SHP77 treated with DMSO at 0.1 percent for 48 hours (cell line): ENCODE data around the gene RPSA.
A peak's percentile ranks its signal among the peaks of the same experiment; 100 is the strongest.
"Not testable (repeated sequence)": the region's sequence is repeated elsewhere in the genome, so short reads cannot be mapped to it uniquely, and the experiment has no call there.

ENCODE experiments used
- DNase-seq: peaks from one replicate; lab custom pipeline; 2025; lab: John Stamatoyannopoulos, UW

The RPSA gene

DNA sequence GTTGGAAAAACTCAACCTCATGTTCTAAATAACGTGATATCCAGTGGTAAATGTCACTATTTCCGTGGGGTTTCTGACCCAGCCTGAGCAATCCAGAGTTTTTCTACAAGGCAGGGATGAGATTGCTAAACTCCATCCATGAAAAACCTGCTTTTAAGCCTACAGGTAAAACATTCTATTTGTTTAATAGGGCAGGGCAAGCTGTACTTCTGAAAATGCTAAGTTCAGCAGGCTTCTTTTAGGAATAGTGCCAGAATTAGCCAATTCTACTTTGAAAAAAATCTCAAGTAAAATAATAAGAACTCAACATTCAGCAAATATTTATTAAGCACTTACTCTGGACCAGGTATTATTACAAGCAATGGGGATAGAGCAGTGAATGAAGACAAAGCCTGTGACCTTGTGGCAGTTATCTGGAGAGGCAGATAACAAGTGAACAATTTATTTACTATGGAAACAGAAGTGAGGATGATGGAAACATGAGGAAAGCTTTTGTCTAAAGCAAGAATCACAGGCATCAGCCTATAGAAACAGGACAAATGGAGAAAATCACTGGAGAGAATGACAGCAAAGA is 13.3 kb downstream of the RPSA start:
- DNase-seq = no peak

DNA sequence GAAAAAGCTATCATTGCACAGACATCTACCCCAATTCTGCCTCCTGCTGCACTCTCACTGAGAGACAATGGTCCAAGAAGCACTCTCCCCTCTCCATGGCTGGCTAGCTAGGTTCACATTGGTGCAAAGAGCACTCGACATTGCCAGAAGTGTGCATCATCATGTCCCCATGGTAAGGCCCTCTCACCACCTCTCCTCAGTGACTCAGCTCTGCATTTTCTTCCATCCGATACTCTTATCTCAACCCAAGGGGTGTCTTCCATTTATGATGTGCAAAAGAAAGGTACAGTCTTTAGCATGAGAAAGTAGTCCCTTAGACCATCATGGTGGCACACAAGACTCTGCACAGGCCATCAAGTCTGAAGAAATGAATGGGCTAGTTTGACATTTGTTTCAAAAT is 14.0 kb downstream of the RPSA start:
- no peak for DNase-seq

DNA sequence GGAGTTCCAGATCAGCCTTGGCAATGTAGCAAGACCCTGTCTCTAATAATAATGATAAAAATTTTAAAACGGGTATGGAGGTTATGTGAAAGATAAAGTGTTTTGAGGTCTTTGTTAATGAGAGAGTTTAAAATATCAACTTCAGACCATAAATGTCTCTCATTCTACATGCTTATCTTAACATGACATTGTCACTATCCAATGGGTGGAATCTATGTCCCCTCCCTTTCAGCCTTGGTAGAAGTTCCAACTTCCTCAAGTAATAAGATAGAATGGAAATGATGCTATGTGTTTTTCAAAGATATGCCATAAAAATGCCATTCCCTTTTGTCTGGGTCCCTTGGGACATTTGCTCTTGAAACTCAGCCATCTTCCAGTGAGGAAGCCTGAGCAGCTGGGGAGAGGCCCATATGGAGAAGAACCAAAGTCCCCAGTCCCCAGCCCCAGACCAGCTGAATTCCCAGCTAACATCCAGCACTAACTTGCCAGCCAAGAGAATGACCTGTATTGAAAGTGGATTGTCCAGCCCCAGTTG is 17.0 kb downstream of the RPSA start:
- DNase-seq = no peak

DNA sequence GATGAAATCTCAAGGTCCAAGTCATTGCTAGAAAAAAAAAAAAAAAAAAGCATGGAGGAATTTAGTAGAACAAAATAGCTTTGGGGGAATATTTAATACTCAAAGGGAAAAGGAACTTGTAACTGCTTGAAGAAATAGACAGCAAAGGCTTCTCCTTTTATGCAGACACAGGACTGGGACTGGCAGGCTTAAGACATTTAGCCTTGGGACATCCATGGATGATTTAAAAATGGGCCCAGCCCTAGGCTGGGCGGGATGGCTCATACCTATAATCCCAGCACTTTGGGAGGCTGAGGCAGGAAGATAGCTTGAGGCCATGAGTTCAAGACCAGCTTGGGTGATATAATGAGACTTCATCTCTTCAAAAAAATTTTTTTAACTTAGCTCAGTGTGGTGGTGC is 19.8 kb downstream of the RPSA start:
- no peak for DNase-seq

DNA sequence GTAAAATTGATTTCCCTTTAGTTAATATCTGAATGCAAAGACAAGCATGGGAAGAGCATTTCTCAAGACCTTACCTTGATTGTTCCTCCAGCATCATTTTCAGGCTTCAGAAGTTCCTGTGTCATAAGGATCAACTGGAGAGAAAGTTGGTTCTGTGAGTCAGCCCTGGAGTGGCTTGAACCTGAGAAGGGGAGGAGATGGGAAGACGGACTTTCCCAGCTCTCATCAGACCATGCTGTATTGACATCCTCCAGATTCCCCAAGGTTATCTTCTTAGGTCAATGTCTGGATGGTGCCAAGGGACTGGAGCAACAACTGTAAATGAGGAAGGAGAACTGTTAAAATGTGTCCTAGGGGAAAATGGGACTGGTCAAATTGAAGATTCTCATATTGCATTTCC is 21.0 kb downstream of the RPSA start:
- DNase-seq = no peak

DNA sequence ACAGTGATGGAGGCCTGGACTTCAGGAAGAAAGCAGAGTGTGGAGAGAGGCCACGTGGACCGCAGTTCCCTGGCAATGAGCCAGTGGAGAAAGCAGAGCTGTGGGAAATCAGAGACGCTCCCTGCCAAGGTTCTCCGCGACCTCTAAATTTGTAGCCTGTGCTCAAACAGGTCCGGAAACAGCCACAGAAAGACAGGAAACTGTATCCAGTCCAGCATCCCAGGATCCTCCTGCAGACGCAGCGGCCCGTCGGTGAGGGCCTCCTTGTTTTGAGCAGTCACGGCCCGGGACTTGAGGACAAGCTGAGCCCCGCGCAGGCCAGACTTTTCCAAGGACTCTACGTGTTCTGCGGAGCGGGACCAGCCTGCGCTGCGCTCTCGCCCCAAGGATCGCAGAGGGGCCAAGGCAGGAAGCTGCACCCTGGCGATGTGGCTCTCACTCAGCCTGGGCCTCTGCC is 22.3 kb downstream of the RPSA start:
- no peak for DNase-seq

DNA sequence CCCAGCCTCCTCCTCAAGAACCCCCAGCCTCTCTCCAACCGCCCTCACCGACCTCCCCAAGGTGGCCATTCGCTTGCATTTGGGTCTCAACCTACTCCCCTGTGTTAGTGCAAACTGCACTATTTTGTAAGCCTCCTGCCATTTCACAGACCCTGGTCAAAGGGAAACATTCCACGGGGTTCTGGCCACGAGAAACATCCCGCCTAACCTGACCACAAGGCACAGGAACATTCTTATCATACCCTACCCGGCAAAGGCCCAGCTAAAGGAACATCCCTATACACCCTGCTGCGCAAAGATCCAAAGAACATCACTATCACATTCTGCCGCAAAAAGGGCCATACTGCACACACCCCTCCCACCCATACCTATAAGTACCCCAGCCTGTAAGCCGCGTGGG is 22.9 kb downstream of the RPSA start:
- no peak for DNase-seq

DNA sequence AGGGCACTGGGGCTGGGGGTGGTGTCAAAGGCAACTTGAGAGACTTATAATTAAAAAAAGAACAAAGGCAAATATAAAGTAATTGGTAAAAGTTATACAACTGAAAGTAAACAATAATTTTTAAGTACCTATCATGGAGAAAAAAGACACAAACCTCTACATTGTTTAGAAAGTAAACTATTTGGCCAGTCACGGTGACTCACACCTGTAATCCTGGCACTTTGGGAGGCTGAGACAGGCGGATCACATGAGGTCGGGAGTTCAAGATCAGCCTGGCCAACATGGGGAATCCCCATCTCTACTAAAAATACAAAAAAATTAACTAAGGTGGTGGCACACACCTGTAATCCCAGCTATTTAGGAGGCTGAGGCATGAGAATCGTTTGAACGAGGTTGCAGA is 25.8 kb downstream of the RPSA start:
- no peak for DNase-seq

DNA sequence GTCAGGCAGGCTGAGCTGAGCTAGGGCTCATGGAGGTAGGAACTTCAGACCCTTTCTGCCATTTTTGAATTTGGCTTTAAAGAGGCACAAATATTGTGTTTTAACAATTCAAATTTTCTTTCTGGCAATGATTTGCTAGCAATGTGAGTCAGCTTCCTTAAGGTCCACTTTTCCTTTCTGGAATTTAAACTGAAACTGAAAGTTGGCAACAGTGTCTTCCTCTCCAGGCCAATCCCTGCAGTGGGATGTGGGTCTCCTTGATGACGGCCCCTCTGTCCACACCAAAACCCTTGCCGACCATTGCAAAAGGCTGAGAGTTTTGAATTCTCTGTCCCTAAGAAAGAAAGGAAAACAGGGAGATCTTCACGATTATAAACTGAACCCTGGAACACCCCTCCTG is 27.1 kb downstream of the RPSA start:
- DNase-seq = no peak

DNA sequence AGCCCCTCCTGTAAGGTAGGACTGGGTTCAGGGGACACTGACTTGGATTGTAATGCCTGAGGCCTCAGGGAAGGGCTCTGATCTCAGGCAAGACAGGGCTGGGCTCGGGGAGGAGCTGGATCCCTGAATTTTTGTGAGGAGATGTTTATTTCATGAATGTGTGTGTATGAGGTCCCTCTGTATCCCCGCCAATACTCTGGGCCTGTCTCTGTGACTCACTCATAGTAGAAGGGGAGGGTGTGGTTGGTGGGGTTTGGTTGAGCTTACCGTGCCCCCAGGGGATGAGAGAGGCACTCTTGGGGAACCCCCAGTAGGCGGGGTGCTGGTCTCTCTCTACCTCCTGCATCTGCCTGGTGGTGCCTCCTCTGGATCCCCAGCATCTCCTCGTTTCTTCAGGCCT is 28.1 kb downstream of the RPSA start:
- no peak for DNase-seq

DNA sequence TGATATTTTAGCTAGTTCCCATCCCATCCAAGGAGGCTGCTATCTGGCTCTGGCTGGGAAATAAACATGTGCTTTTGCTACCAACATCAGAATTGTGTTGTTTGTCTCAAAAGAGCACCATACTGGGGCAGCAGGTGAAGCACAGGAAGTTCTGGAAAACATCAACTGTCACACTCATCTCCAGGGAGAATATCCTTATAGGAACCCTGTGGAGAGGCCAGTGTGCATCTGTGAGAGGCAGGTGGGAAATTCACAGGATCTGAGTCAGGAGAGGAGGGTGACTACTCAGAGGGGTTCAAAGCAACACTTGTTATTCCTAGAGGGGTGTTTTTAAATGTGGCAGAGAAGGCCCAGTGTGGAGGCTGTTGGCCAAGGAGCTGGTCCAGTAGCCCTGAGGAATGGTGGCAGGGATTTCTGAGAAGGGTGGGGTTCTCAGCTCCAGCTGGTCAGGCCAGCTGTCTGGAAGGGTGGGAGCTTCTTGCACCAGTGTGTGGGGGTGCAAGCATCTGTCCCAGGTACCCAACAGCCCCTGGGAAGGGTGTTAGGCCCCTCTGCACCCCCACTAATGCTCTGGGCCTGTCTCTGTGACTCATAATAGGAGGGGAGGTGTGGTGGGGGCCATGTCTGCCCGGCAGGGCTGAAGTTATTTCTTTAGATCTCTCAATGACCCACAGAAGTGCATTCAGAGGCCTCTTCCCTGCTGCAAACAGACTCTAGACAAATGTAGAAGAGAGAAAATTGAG is 28.7 kb downstream of the RPSA start:
- DNase-seq = no peak

DNA sequence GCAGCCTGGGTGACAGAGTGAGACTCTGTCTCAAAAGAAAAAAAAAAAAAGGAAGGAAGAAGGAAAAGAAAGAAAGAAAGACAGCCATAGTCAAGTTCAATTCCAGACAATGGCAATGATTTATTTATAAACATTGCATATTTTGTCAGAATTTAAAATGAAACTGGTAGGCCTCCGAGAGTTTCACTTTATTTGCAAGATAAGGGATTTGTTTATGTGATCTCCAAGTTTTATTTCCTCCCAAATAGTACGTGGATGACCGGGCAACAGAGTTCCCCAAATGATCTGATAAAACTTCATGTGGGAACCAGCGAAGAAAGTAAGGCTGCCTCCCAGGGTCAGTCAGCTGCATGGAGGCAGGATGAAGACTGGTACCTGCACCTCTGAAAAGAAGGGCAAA is 32.4 kb downstream of the RPSA start:
- DNase-seq = no peak

DNA sequence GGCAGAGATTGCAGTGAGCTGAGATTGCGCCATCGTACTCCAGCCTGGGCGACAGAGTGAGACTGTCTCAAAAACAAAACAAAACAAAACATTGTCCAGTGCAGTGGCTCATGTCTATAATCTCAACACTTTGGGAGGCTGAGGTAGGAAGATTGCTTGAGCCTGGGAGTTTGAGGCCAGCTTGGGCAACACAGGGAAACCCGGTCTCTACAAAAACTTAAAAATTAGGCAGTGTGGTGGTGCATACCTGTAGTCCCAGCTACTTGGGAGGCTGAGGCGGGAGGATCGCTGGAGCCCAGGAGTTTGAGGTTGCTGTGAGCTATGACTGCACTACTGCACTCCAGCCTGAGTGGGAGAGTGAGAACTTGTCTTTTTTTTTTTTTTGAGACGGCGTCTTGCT is 33.8 kb downstream of the RPSA start:
- no peak for DNase-seq

DNA sequence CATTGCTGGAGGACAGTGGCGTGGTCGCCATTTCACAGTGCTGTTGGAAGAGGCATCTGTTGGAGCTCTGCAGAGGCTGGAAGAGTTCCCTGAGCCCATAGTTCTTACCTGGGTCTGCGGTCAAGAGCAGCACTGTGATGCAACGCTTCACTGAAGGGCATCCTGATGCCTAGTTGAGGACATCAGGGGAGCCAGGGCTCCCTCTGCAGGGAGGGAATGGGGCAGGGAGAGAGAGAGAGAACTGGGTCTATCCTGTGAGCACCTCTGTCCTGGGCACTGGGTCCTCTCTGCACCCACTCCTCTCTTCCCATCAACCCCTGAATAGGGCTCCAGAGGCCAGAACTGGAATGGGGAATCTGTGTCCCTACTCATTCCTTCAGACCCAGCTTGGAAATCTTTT is 37.0 kb downstream of the RPSA start:
- no peak for DNase-seq

DNA sequence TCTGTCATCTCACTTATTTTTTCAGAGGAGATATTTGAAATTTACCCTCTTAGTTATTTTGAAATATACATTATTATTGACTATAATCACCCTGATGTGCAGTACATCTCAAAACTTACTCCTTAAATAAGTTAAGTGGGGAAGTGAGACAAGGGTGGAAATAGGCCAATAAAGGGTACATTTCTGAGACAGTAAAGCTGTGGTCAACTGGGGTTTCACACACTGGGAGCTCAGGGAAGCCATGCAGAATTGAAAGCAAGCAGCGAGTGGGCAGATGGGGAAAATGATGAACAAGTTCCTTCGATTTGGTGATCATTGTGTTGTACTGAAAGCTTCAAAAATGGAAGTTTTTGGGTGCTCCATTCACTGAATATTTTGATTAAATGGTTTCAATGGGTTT is 39.4 kb downstream of the RPSA start:
- no peak for DNase-seq

DNA sequence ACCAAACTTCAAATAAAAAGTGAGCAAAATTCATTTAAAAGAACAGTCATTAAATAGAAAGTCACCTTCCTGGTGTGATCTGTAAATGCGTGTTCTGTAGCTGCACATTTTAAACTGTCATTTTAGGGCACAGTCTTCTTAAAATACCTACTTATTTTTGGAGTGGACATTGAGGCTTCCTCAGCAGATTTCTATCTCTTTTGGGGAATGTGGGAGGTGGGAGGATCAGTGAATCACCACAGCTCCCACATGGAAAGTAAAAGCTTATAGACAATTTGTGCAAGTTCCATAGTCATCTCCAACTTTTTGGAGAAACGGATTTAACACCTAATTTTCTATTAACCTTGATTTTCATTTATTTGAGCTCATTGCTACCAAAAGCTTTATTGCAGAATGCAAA is 39.9 kb downstream of the RPSA start:
- DNase-seq = no peak

DNA sequence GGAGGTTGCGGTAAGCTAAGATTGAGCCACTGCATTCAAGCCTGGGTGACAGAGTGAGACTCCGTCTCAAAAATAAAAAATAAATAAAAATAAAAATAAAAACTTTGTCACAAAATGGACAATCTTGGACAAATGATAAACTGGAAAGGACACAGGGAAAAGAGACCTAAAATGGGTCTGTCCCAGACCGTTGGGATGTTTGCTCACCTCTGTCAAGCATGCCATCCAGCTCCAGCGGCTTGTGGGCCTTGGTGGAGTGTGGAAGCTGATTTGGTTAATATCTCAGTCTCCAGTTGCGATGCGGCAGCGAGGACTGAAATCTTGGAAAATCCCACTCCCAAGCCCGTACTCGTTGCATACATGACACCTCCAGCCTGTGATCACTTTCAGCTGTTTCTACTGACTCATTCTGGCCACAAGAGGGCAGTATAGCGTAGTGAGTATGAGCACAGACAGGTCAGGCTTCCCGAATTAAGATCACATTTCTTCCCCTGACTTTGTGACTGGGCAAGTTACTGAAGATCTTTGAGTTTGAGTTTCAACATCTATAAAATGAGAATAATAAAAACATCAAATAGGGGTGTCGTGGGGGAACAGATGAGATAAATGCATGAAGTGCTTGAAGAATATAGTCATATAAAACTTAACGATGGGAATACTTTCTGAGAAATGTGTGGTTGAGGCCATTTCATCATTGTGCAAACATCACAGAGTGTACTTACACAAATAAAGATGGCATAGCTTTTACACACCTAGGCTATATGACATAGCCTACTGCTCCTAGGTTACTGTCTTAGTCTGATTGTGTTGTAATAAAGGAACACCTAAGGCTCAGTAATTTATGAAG is 41.3 kb downstream of the RPSA start:
- peak; percentile 36 for DNase-seq

DNA sequence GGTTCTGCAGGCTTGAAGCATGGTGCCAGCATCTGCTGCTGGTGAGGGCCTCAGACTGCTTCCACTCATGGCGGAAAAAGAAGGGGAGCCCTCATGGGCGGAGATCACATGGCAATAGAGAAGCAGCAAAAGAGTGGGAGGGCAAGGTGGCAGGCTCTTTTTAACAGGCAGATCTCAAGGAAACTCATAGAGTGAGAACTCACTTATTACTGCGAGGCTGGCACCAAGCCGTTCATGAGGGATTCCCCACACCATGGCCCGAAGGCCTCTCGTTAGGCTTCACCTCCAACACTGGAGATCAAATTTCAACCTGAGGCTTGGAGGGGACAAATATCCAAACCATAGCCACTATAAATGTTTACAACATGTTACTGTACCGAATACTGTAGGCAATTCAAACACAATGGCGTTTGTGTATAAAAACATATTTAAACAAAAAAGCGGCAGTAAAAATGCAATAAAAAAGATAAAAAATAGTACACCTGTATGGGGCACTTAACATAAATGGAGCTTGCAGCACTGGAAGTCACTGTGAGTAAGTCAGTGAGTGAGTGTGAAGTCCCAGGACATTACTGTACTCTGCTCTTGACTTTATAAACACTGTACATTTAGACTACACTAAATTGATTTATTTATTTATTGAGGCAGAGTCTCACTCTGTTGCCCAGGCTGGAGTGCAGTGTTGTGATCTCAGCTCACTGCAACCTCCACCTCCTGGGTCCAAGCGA is 42.1 kb downstream of the RPSA start:
- no peak for DNase-seq

DNA sequence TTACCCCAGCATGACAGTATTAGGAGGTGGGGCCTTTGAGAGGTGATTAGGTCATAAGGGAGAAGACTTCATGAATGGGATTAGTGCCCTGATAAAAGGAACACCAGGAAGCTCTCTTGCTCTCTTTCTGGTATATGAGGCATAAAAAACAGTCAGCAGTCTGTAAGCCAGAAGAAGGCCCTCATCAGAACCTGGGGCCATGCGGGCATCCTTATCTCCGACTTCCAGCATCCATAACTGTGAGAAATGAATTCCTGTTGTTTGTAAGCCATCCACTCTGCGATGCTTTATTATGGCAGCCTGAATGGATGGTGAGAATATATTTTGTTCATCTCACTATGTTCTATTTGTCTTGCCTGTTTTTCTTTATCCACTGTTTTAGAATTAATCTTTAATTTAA is 43.3 kb downstream of the RPSA start:
- DNase-seq = no peak

DNA sequence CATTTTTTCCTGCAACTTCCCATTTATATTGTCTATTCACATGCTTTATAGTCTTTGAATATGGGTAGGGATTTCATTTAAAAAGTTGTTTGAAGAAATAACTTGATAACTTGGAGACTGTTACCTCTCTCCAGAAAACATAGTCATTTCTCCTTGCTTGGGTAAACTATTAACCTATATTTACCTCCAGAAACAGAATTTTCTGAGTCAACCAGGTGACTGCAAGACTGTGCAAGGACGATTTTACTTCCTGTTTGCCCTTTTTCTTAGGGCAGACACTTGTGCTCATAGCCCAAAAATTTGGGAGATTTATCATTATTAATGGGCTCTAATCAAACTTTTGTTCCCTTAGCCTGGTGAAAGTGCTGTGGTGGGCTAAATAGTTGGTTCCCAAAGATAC is 46.6 kb downstream of the RPSA start:
- no peak for DNase-seq

DNA sequence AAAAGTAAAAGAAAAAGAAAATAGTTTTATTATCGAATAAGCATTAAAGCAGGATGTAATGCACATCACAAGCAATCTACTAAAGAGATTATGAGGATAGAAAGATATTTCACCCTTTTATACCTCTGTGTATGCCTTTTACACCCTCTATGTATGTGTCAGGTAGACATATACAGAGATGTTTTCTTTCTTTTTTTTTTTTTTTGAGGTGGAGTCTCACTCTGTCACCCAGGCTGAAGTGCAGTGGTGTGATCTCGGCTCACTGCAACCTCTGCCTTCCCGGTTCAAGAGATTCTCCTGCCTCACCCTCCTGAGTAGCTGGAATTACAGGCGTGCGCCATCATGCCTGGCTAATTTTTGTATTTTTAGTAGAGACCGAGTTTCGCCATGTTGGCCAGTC is 47.4 kb downstream of the RPSA start:
- not testable (repeated sequence) for DNase-seq

DNA sequence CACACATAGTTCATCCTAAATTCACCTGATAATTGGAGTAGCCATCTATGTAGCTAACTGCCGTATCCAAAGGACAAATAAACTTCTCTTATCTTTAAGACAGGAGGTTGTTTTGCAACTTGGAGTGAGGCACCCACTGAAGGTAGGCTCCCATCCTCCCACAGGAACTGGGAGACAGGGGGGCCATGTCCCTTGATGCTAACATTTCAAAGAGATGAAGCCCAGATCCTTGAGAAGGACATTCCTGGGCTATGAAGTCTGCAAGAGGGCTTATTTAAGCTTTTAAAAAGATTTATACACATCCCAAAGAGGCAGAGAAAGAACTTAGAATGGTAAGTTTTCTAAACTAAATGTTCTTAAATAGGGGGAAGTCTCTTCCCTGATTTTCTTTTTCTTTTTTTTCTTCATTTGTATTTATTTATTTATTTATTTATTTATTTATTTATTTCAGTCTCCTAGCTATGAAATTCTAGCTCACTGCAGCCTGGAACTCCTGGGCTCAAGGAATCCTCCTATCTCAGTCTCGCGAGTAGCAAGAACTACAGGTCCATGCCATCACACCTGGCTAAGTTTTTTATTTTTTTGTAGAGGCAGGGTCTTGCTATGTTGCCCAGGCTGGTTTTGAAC is 48.2 kb downstream of the RPSA start:
- DNase-seq = no peak
